HL-60 (cell line): ENCODE measurements around the gene CNTNAP4.

Experiments
- DNase-seq, 2 experiments: peaks; one replicate each; pipeline ENCODE4 v3.0.0-alpha.2; 2010 to 2020; ENCODE audit warnings: low read depth in 1 of 2, low spot score in 1 of 2
- H3K27ac ChIP-seq: fragments of 250-450 bp; sonication (Bioruptor Pico); replicated peaks from 2 replicates; pipeline ENCODE4 v1.5.1; 2020; ENCODE audit warnings: mild to moderate bottlenecking, moderate library complexity
- H3K27me3 ChIP-seq: fragments of 250-450 bp; sonication (Bioruptor Pico); 2 replicates; pipeline ENCODE4 v1.5.1; 2021; ENCODE audit warnings: mild to moderate bottlenecking, moderate library complexity; ENCODE audit not compliant: insufficient read depth, poor library complexity, severe bottlenecking
- H3K4me3 ChIP-seq: replicated peaks from 2 replicates; pipeline ENCODE4 v1.5.1; 2011; ENCODE audit warnings: mild to moderate bottlenecking, control low read depth, low read length; ENCODE audit not compliant: insufficient read depth
- CTCF ChIP-seq: IDR thresholded peaks from one replicate; pipeline ENCODE4 v1.5.1; 2011; ENCODE audit warnings: low read length, control low read depth, inconsistent platforms; ENCODE audit not compliant: insufficient read depth
- GABPA ChIP-seq: IDR thresholded peaks from 2 replicates; pipeline ENCODE4 v1.6.1; 2012; ENCODE audit warnings: low read depth
- POLR2AphosphoS5 ChIP-seq: IDR thresholded peaks from 2 replicates; pipeline ENCODE4 v1.6.1; 2012; ENCODE audit warnings: low read depth
- REST ChIP-seq: IDR thresholded peaks from 2 replicates; pipeline ENCODE4 v1.6.1; 2012; ENCODE audit warnings: low read depth; ENCODE audit not compliant: insufficient replicate concordance
- SPI1 ChIP-seq: IDR thresholded peaks from 2 replicates; pipeline ENCODE4 v1.6.1; 2012; ENCODE audit warnings: low read depth, mild to moderate bottlenecking, borderline replicate concordance

Gene CNTNAP4

DNA sequence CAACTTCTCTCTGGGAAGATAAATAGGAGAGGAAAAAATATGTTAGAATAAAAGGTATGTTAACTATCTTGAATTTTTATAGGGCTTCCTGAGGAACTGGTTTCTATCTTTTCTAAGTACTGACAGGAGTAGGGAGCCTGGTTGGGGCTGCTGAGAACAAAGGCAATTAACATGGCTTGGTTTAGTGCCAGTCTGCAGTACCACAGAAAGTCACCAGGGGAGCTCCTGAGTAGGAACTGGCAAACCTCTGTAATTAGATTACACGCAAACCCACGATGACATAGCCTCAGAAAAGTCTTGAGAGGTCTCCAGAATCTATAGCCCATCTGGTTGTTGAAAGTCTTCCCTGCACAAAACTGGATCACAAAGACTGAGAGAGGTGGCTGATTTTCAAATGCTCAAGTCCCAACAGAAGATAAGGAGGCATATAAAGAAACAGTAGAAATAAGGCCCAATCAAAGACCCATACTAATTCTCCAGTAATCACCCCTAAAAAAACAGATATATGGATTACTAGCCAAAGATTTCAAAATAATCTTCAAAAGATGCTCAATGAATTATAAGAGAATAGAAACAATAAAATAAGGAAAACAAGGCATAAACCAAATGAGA lies 11.7 kb upstream of the CNTNAP4 start:
- Histone ChIP-seq H3K4me3 (no peak overlapping the region), H3K27me3 (no peaks in the 10 kb centered on the region), H3K27ac (no peak overlapping the region)
- TF ChIP-seq SPI1 (no peak), CTCF (peak; percentile 58), REST (no peak)
- DNase-seq: peak; percentile 8 to 39

DNA sequence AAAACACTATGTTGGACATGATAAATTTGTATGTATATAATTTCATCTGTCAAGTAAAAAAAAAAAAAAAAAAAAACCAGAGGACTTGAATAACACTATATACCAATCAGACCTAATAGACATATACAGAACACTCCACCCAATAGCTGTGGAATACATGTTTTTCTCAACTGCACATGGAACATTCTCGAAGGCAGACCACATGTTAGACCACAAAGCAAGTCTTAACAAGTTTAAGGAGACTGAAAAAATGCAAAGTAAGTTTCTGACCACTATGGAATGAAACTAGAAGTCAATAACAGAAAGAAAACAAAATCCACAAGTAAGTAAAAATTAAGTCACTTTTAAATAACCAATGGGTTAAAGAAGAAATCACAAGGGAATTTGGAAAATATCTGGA lies 8.4 kb upstream of the CNTNAP4 start:
- TF ChIP-seq CTCF (no peak), POLR2AphosphoS5 (no peak), REST (no peak), SPI1 (no peak), GABPA (no peak)
- Histone ChIP-seq H3K27ac (no peak overlapping the region), H3K4me3 (no peak overlapping the region), H3K27me3 (no peaks in the 10 kb centered on the region)
- no peak for DNase-seq

DNA sequence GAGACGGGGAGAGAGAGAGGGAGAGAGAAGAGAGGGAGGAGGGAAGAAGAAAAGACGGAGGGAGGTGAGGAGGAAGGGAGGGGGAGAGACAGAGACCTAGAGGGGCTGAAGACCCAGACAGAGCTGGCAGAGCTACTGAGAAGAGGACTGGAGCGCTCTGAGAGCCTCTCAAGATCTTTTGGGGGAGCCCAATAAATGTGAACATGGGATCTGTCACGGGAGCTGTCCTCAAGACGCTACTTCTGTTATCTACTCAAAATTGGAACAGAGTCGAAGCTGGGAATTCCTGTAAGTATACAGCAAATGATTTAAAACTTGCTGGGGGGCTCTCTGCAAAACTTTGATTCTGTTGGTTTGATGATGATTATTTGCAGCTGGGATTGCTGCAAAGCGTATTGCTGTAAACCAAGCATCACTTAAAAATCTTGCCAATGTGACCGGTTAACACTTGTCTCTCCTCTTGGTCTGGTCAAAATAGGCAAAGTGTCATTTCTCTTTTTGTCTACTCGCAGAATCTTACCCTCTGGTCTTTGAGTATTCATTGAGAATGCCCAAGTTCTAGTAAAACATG lies 344 bp downstream of the CNTNAP4 start:
- Histone ChIP-seq H3K4me3 (no peak overlapping the region), H3K27ac (no peak overlapping the region), H3K27me3 (peaks cover 9% of the 10 kb centered on the region)
- TF ChIP-seq CTCF (no peak), REST (no peak), SPI1 (no peak), GABPA (no peak), POLR2AphosphoS5 (no peak)
- DNase-seq: no peak
